Gastrocnemius medialis (tissue), 4 donors: ENCODE data around the gene CUX1.

ENCODE experiments used
- POLR2A ChIP-seq, 2 donors: fragments of 450-650 bp; IDR thresholded peaks; one replicate each; pipeline ENCODE4 v1.6.1; 2017; ENCODE audit warnings: antibody characterized with exemption in 2 of 2, mild to moderate bottlenecking in 2 of 2, moderate library complexity in 2 of 2
- TF ChIP-seq, protein P1 (sequence below), 5 experiments: fragments of 450-650 bp in 3 of 5; fragments of 200-600 bp in 2 of 5; sonication (generic) in 2 of 5; IDR thresholded peaks in 4 of 5; conservative IDR thresholded peaks in 1 of 5; 1 replicate in 4 of 5; 2 replicates in 1 of 5; pipeline ENCODE4 v1.5.1; 2016 to 2019; ENCODE audit warnings: antibody characterized with exemption in 5 of 5, mild to moderate bottlenecking in 3 of 5, moderate library complexity in 3 of 5

DNA sequence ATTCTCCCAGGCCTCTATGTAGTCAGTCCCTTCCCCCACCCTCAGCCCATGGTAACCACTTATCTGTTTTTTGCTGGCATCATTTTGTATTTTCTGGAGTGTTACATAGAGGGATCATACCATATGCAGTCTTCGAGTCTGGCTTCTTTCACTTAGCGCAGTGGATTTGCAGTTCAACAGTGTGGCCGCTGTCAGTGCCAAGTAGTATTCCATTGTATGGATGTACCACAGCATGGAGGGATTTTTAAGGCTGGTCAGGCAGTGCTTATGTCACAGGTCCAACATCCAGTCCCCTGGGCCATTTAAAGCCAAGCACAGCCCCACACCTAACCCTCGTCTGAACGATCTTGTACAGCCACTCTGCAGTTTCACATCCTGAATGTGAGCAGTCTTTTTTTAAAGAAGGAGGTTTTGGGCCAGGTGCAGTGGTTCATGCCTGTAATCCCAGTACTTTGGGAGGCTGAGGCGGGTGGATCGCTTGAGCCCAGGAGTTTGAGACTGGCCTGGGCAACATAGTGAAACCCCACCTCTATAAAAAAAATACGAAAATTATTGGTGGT is 121.8 kb downstream of the CUX1 start:
- TF ChIP-seq, protein P1, sequence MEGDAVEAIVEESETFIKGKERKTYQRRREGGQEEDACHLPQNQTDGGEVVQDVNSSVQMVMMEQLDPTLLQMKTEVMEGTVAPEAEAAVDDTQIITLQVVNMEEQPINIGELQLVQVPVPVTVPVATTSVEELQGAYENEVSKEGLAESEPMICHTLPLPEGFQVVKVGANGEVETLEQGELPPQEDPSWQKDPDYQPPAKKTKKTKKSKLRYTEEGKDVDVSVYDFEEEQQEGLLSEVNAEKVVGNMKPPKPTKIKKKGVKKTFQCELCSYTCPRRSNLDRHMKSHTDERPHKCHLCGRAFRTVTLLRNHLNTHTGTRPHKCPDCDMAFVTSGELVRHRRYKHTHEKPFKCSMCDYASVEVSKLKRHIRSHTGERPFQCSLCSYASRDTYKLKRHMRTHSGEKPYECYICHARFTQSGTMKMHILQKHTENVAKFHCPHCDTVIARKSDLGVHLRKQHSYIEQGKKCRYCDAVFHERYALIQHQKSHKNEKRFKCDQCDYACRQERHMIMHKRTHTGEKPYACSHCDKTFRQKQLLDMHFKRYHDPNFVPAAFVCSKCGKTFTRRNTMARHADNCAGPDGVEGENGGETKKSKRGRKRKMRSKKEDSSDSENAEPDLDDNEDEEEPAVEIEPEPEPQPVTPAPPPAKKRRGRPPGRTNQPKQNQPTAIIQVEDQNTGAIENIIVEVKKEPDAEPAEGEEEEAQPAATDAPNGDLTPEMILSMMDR (IDR thresholded peaks at IDR 0.05 in 4 of 5, conservative IDR thresholded peaks at IDR 0.05 in 1 of 5): no peak
- TF ChIP-seq POLR2A (IDR thresholded peaks at IDR 0.05): no peak
